Adrenal gland (tissue), 19 donors: ENCODE measurements around the gene DVL1. TPM values are rescaled to one million over a fixed set of nuclear protein-coding genes. Genes with fewer than 3 reads are reported as not detected.

ENCODE experiments used
- DNase-seq, 7 donors: peaks; one replicate each; pipeline ENCODE4 v3.0.0-alpha.2; 2019 to 2020
- H3K27ac ChIP-seq, 5 donors: fragments of 200-600 bp; sonication (generic) in 4 of 5; 1 replicate in 3 of 5; 2 replicates in 2 of 5; pipeline versions ENCODE4 v1.5.1 to v1.8.0; 2016 to 2020; ENCODE audit warnings: mild to moderate bottlenecking in 1 of 5
- H3K27me3 ChIP-seq: fragments of 200-600 bp; 2 replicates; pipeline ENCODE4 v1.8.0; 2021
- H3K36me3 ChIP-seq, 2 donors: fragments of 200-600 bp; replicated peaks in 1 of 2; 1 replicate in 1 of 2; 2 replicates in 1 of 2; pipeline versions ENCODE4 v1.5.1 to v1.8.0; 2018 to 2022
- H3K4me1 ChIP-seq, 2 donors: fragments of 200-600 bp; replicated peaks in 1 of 2; 1 replicate in 1 of 2; 2 replicates in 1 of 2; pipeline versions ENCODE4 v1.5.1 to v1.8.0; 2018 to 2021
- H3K4me3 ChIP-seq, 4 donors: fragments of 200-600 bp; sonication (generic) in 3 of 4; one replicate each; pipeline ENCODE4 v1.5.1; 2016 to 2018
- H3K9me3 ChIP-seq, 3 donors: fragments of 200-600 bp; sonication (generic) in 1 of 3; replicated peaks in 1 of 3; 1 replicate in 2 of 3; 2 replicates in 1 of 3; pipeline versions ENCODE4 v1.5.1 to v1.8.0; 2016 to 2021
- POLR2A ChIP-seq, 2 donors: fragments of 450-650 bp; IDR thresholded peaks; one replicate each; pipeline ENCODE4 v1.6.1; 2017; ENCODE audit warnings: antibody characterized with exemption in 2 of 2, mild to moderate bottlenecking in 2 of 2, moderate library complexity in 1 of 2
- WGBS, 4 donors: extraction: QIAGEN DNeasy Blood & Tissue Kit in 2 of 4; methylation state at CpG; one replicate each; pipeline versions ENCODE4 v1.1.5 to v1.1.7; 2013 to 2017; 5-methylcytosine and 5-hydroxymethylcytosine counted together
- intact Hi-C, 2 donors: fragments of 100-400 bp; cut with DNase I; formaldehyde crosslinking; loops; one replicate each; pipeline versions ENCODE4 v1.14.1 to v1.15.0; 2022 to 2023
- long read RNA-seq, 10 donors: library from polyadenylated mRNA in 3 of 10; unstranded in 2 of 10; stranded (forward) in 1 of 10; transcript quantifications; one replicate each; pipeline ENCODE4 v2.0.0 and lab custom pipeline, GENCODE V29; 2021 to 2026
- polyA plus RNA-seq, 3 donors: library from polyadenylated mRNA; stranded (reverse); fragments of 200-250 nt in 2 of 3; fragments of 350-450 nt in 1 of 3; fragmentation: Illumina TruSeq in 1 of 3; extraction: RNeasy Lipid Tissue Mini Kit (QIAGEN cat#74804) in 1 of 3; gene quantifications; one replicate each; pipeline ENCODE4 v1.2.3, GENCODE V29; 2013 to 2014
- total RNA-seq, 9 donors: library from RNA; depleted of rRNA in 4 of 9; stranded (reverse); fragments of >200 nt in 4 of 9; fragments of 120-200 nt in 1 of 9; fragmentation: NEBNext Ultra II Directional in 1 of 9; extraction: Animal tissue kit (Norgen Biotek cat#: 25700) in 1 of 9; gene quantifications; one replicate each; pipeline versions ENCODE4 v1.1.0 to v1.2.4, GENCODE V29; 2013 to 2023
- TF ChIP-seq, protein P1 (sequence below), 6 experiments: fragments of 450-650 bp in 4 of 6; fragments of 200-600 bp in 2 of 6; sonication (generic) in 1 of 6; IDR thresholded peaks; 1 replicate in 5 of 6; 2 replicates in 1 of 6; pipeline versions ENCODE4 v1.5.1 to v1.8.0; 2016 to 2021; ENCODE audit warnings: antibody characterized with exemption in 6 of 6, mild to moderate bottlenecking in 2 of 6, moderate library complexity in 1 of 6
- donor health status: healthy with polysubstance abuse.
- donor health status: Bipolar disorder and iron deficiency.
- donor health status: DM: yes; HTN: yes; CAD: no.
- donor health status: DM: no; HTN: no; CAD: no.
- donor health status: DM: no; HTN: no; CAD: no.
- donor health status: DM: yes; HTN: yes; CAD: no.

DVL1 gene
- 100 to 1,000 TPM in 3 of 9 donors, 10 to 100 TPM in 6; 55.8 to 137 (median 88.6) TPM for total RNA-seq
- 100 to 1,000 TPM in 2 of 3 donors, 1 to 10 TPM in 1; 4.0 to 279 (median 144) TPM for polyA plus RNA-seq
- long read RNA-seq, donor 1, partial matches to known transcripts = 0 of 4 reads
- long read RNA-seq, donor 1, other reads (novel, unspliced or antisense) = 0 of 4 reads
- long read RNA-seq, donor 2, transcript DVL1-202 (15 exons, 2,926 nt) = major isoform, 6 of 7 reads
- long read RNA-seq, donor 2, partial matches to known transcripts = 0 of 7 reads
- long read RNA-seq, donor 2, other reads (novel, unspliced or antisense) = 0 of 7 reads
- long read RNA-seq, donor 3 = 0 reads
- long read RNA-seq, donor 4, partial matches to known transcripts = 1 of 8 reads
- long read RNA-seq, donor 4, other reads (novel, unspliced or antisense) = 6 of 8 reads
- long read RNA-seq, donor 5, transcript DVL1-202 (15 exons, 2,926 nt) = major isoform, 109 of 209 reads
- long read RNA-seq, donor 5, transcript DVL1-201 (15 exons, 3,239 nt) = minor isoform, 46 of 209 reads
- long read RNA-seq, donor 5, partial matches to known transcripts = 12 of 209 reads
- long read RNA-seq, donor 5, other reads (novel, unspliced or antisense) = 42 of 209 reads
- long read RNA-seq, donor 6, partial matches to known transcripts = 1 of 10 reads
- long read RNA-seq, donor 6, other reads (novel, unspliced or antisense) = 9 of 10 reads
- long read RNA-seq, donor 7, partial matches to known transcripts = 0 of 5 reads
- long read RNA-seq, donor 7, other reads (novel, unspliced or antisense) = 0 of 5 reads
- long read RNA-seq, donor 8, transcript DVL1-202 (15 exons, 2,926 nt) = minor isoform, 5 of 11 reads
- long read RNA-seq, donor 8, transcript DVL1-201 (15 exons, 3,239 nt) = major isoform, 6 of 11 reads
- long read RNA-seq, donor 8, partial matches to known transcripts = 0 of 11 reads
- long read RNA-seq, donor 8, other reads (novel, unspliced or antisense) = 0 of 11 reads
- long read RNA-seq, donor 9 = 0 reads
- long read RNA-seq, donor 10, partial matches to known transcripts = 0 of 2 reads
- long read RNA-seq, donor 10, other reads (novel, unspliced or antisense) = 0 of 2 reads

DNA sequence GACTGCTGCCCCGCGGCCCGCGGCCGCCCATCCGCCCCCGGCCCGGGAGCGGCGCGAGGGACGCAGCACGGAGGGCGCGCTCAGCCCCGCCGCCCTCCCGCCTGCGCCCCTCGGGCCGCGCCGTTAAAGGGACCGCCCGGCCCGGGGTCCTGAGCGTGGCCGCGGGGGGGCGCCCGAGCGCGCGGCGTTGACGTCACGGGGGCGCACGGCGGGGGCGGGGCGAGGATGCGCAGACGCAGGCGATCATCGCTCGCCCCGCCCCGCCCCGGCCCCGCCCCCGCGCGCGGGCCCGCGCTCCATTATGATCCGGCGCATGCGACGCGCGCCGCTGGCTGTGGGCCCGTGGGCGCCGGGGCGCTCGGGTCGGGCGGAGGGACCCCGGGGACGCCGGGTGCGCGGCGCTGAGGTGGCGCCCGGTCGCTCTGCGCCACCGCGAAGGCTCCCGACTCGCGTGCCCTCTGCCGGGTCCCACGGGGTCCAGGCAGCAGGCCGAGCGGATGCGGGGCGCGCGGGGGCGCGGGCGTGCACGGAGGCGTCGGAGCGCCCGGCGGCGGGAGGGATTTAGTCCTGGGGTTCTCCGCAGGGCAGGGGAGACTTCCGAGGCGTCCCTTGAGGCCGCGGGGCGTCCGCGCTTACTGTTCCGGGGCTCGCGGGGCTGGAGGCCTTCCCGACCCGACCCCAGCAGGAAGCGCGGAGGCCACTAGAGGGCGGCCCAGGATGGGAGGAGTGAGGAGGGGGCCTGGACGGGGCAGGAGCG is at the start of gene DVL1:
Gene DVL1, minus strand, starts transcription at position 163 of the 757 bp plus-strand sequence. CDS start 353 bp downstream, outside the sequence.
- Histone ChIP-seq H3K27me3 (peaks cover 15% of the 10 kb centered on the region), H3K27ac (peak within 1 kb of the TSS; percentile 60 to 95 (median 75)), H3K4me1 (peaks cover 39 to 42% of the 10 kb centered on the region in 2 donors), H3K9me3 (no peaks in the 10 kb centered on the region), H3K36me3 (no peaks in the 10 kb centered on the region), H3K4me3 (peak within 1 kb of the TSS; percentile 35 to 98 (median 52))
- WGBS, 4 donors = 0 to 1% (median 1%) methylated on average over 42 to 115 of the region's 122 CpGs; no CpG with 5 or more reads in 1 of the 4 donors
- intact Hi-C loops = no loop called here
- TF ChIP-seq, protein P1, sequence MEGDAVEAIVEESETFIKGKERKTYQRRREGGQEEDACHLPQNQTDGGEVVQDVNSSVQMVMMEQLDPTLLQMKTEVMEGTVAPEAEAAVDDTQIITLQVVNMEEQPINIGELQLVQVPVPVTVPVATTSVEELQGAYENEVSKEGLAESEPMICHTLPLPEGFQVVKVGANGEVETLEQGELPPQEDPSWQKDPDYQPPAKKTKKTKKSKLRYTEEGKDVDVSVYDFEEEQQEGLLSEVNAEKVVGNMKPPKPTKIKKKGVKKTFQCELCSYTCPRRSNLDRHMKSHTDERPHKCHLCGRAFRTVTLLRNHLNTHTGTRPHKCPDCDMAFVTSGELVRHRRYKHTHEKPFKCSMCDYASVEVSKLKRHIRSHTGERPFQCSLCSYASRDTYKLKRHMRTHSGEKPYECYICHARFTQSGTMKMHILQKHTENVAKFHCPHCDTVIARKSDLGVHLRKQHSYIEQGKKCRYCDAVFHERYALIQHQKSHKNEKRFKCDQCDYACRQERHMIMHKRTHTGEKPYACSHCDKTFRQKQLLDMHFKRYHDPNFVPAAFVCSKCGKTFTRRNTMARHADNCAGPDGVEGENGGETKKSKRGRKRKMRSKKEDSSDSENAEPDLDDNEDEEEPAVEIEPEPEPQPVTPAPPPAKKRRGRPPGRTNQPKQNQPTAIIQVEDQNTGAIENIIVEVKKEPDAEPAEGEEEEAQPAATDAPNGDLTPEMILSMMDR (IDR thresholded peaks at IDR 0.05) = peak; percentile 5 to 61 (median 38)
- peak; percentile 38 to 51 for TF ChIP-seq POLR2A (IDR thresholded peaks at IDR 0.05)
- peak in 4 of 7 donors; percentile 59 to 72 (median 64) for DNase-seq

DNA sequence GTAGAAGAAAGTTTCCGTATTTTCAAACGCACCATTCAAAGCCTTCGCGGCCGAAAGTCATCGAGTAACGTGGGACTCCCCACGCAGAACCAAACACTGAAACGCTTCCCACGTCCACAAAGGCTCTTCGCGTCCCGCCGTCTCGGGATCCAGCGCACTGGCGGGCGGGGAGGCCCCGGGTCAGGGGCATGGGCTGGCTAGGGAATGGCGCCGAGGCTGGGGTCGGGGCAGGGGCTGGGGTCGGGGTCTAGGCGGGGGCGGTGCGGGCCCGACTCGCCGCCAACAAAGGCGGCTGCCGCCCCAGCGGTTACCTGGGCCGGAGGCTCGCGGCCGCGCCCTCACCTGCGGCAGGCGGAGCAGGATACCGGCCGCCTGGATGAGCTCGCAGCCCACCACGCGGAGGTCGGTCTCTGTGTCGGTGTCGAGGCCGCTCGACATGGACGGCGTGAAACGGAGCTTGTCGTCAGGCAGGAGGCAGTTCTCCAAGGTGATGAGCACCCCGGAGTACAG is 49.5 kb upstream of the DVL1 start:
- Histone ChIP-seq H3K27ac (peak overlapping the region in 4 of 5 donors; percentile 69 to 86 (median 78)), H3K36me3 (peaks cover 0 to 75% of the 10 kb centered on the region in 2 donors), H3K4me3 (peak overlapping the region; percentile 32 to 88 (median 50)), H3K4me1 (peaks cover 19 to 26% of the 10 kb centered on the region in 2 donors), H3K9me3 (no peaks in the 10 kb centered on the region), H3K27me3 (no peaks in the 10 kb centered on the region)
- TF ChIP-seq, protein P1 (IDR thresholded peaks at IDR 0.05) = no peak
- TF ChIP-seq POLR2A (IDR thresholded peaks at IDR 0.05) = no peak
- intact Hi-C loops = no loop called here
- WGBS, 4 donors = 0 to 2% (median 1%) methylated on average over 1 to 54 of the region's 54 CpGs
- no peak for DNase-seq

DNA sequence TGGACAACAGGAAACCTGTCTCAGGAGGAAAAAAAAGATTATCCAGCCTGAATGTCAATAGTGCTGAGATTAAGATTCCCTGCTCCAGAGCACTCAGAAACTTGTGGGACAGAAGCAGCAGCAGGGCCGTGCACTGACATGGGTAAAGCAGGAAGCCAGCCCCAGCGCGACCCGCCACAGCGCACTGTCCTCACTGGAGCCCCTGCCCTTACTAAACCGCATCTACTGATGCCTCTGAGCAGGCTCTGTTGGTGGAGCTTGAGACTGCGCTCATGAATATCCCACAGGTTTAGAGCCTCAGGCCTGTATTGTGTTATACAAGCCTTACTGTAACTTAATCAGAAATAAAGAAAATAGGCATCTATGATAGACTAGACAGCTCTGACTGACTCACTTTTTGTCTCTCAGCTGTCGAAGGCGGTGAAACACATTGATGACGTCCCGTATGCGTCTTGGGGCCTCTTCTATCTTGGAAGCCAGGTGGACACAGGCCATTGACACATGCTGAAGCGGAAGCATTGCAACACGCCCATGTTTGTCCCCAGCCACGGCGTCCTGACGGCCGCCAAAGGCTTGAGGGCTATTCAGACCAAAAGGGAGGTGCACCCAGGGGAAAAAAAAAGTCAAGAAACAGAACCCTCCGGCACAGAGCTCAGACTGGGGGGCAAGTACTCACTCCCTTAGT is 48.8 kb upstream of the DVL1 start:
- WGBS, 4 donors = 46 to 56% (median 47%) methylated on average over 19 of the region's 19 CpGs
- TF ChIP-seq, protein P1 (IDR thresholded peaks at IDR 0.05) = no peak
- TF ChIP-seq POLR2A (IDR thresholded peaks at IDR 0.05) = no peak
- intact Hi-C loops = no loop called here
- Histone ChIP-seq H3K9me3 (no peaks in the 10 kb centered on the region), H3K36me3 (peaks cover 0 to 75% of the 10 kb centered on the region in 2 donors), H3K27me3 (no peaks in the 10 kb centered on the region), H3K4me3 (peak overlapping the region in 1 of 4 donors; percentile 60), H3K4me1 (peaks cover 19 to 26% of the 10 kb centered on the region in 2 donors), H3K27ac (peak overlapping the region in 1 of 5 donors; percentile 74)
- peak in 1 of 7 donors; percentile 62 for DNase-seq
